Fibroblast of the aortic adventitia (primary cell): Measurements from ENCODE around the gene FBXW8. TPM values are rescaled to one million over a fixed set of nuclear protein-coding genes. Genes with fewer than 3 reads are reported as not detected.

ENCODE experiments used
- DNase-seq: peaks from one replicate; pipeline ENCODE4 v3.0.0-alpha.2; 2010; ENCODE audit warnings: low read depth
- H3K4me3 ChIP-seq: 2 replicates; pipeline ENCODE4 v1.5.1; 2011; ENCODE audit warnings: low read depth, mild to moderate bottlenecking, control low read depth, low read length, moderate library complexity
- CTCF ChIP-seq: IDR thresholded peaks from 2 replicates; pipeline ENCODE4 v1.5.1; 2011; ENCODE audit warnings: mild to moderate bottlenecking, low read length, control low read depth, inconsistent platforms; ENCODE audit not compliant: insufficient read depth
- total RNA-seq: library from RNA; depleted of rRNA; stranded (reverse); fragments of >200 nt; gene quantifications from 2 replicates; pipeline ENCODE4 v1.2.3, GENCODE V29; 2012; ENCODE audit warnings: low replicate concordance

FBXW8 gene
- total RNA-seq, 1 donor, result 11.2 TPM

- no peak for TF ChIP-seq CTCF
- DNase-seq, result peak; percentile 47
- H3K4me3 ChIP-seq, result no peak overlapping the region
Measured at GRCh38 chr12:117011988-117012805, 101.4 kb downstream of the FBXW8 start.

DNA sequence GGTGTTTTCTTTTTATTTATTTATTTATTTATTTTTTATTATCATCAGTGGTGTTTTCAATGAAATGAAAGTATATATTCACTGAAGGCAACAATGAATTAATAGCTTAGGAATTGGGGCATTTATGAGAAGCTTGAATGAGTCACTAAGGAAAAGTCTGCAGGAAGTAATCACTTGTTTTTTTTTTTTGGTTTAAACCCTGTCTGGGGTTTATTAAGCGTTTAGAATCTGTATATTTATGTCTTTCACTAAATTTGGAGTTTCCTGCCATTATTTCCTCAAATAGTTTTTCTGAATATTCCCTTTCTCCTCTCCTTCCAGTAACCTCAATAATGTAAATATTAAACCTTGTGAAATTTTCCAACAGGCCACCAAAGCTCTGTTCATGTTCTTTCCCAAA is 103.0 kb downstream of the FBXW8 start:
- no peak for DNase-seq
- TF ChIP-seq CTCF, result no peak

DNA sequence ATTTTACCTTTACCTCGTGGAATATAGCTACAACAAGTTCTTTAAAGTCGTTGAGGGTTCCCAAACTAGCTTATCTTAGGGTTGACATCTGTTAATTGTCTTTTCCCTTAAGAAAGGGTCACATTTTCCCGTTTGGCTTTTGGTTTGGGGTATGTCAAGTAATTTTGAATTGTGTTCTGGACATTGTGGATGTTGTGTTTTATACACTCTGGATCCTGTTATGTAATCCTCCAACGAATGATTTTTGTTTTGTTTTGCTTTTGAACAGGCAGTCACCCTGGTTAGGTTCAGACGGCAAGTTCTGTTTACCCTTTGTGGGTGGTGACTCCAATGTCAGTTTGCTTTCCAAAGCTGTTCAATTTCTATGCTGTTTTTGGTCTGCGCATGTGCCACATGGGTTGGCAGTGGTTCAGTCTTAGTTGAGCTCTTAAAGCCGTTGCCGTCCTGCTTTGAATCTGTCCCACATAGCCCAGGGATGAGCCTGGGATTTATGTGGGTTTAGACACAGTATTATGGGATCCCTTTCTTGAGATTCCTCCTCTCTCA is 103.7 kb downstream of the FBXW8 start:
- H3K4me3 ChIP-seq, result no peak overlapping the region
- TF ChIP-seq CTCF, result no peak
- DNase-seq, result no peak

More for the DNA sequence above, 103.0 kb downstream of the FBXW8 start:
- H3K4me3 ChIP-seq, result no peak overlapping the region

DNA sequence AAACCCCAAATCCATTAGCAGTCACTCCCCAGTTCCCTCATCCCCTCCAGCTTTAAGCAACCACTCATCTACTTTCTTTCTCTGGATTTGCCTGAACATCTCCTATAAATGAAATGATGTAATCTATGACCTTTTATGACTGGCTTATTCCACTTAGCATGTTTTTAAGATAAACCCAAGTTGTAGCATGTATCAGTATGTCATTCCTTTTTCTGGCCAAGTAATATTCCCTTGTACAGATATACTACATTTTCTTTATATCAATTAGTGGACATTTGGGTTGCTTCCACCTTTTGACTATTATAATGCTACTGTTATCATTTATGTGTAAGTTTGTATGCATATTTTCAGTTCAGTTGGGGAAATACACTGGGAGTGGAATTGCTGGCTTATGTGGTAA is 105.1 kb downstream of the FBXW8 start:
- H3K4me3 ChIP-seq, result no peak overlapping the region
- no peak for DNase-seq
- no peak for TF ChIP-seq CTCF

DNA sequence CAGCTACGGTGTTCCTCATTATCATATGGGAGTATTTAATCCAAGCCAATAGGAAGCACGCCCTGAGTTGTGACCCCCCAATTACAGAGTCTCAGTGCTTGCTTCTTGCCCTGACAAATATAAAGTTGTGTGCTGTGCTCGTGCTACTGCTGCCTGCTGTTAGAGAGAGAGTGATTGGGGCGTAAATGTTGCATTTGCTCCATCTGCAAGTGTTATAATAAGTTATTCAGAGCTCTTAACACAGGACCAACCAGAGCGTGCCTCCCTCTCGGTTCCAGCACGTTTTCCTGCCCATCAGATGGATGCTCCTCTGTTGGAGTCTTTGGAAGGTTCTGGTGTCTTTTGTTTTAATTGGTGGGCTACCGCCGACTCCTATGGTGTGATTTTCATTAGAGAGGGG is 107.1 kb downstream of the FBXW8 start:
- H3K4me3 ChIP-seq, result no peak overlapping the region
- no peak for TF ChIP-seq CTCF
- DNase-seq, result no peak

DNA sequence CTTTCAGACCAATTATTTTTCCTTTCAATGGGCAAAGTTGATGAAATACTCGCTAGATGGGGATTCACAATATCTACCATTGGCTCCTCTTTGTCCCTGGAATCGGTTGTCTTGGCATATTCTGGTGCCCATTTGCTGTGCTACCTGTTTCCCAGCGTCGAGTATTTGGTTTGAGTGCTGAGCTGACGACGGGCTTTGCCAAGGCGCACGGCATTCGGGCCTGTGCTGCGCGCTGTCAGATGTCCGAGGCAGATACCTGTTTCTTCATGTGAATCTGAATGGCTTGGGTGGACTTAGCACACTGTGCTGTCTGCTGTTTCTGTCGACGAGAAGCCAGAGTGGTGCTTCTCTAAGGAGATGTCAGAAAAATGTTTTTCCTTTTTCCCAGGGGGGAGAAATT is 107.5 kb downstream of the FBXW8 start:
- no peak for TF ChIP-seq CTCF
- DNase-seq, result no peak
- H3K4me3 ChIP-seq, result no peak overlapping the region

- DNase-seq, result no peak
- no peak overlapping the region for H3K4me3 ChIP-seq
- TF ChIP-seq CTCF, result no peak
Measured at GRCh38 chr12:117018685-117019084, 107.9 kb downstream of the FBXW8 start.
